Measurements from ENCODE around the gene CLCA1. TPM values are rescaled to one million over a fixed set of nuclear protein-coding genes. Genes with fewer than 3 reads are reported as not detected.

CLCA1 gene
- total RNA-seq, 1 donor from 2014 or later = not detected

- H3K4me1 ChIP-seq = no peaks in the 10 kb centered on the region
- TF ChIP-seq POLR2AphosphoS5 (IDR thresholded peaks at IDR 0.05; ENCODE audit: insufficient read depth in 1 of 2, low read depth in 1 of 2) = no peak
- no peak for TF ChIP-seq POLR2A (IDR thresholded peaks at IDR 0.05)
- TF ChIP-seq CTCF (IDR thresholded peaks at IDR 0.05) = no peak
- intact Hi-C loops (cut with DNase I) = no loop called here
- no peaks in the 10 kb centered on the region for H3K9me3 ChIP-seq
- no peaks in the 10 kb centered on the region for H3K27me3 ChIP-seq
- H3K36me3 ChIP-seq = no peaks in the 10 kb centered on the region
- no peak overlapping the region for H3K27ac ChIP-seq
- DNase-seq (ENCODE audit: extremely low spot score in 2 of 2) = no peak
- H3K4me3 ChIP-seq = no peak overlapping the region
Observed at GRCh38 chr1:86548839-86549238, 80.1 kb downstream of the CLCA1 start.

Other genes with a start within 250 kb of the CLCA1 start
- gene ODF2L, start 72.6 kb upstream of the CLCA1 start, total RNA-seq = 40.5 TPM
- 65.8 TPM for gene CLCA2, start 44.8 kb upstream of the CLCA1 start, total RNA-seq
- gene CLCA4, start 78.2 kb downstream of the CLCA1 start, total RNA-seq = 44.0 TPM
- gene SH3GLB1, start 235.6 kb downstream of the CLCA1 start, total RNA-seq = 53.8 TPM

Data from vagina (tissue), 2 donors.